ENCODE data around the gene LOC128125822.

LOC128125822 gene

DNA sequence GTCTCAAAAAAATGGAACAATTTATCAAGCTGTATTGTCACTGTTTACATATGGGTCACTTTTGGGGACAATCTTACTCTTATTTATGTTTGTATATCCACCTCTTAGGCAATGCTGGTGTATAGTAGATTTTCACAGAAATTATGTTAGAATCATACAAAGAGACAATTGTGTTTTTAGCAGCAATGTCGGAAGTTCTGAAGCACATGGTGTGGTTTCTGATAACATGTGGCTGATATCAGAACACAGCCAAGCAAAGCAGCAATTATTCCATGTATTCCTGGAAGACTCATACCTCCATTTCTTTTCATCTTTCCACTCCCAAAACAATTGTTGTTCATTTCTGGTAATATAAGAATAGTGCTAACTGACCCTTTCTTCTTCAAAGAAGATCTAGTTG is 17.5 kb upstream of the LOC128125822 start:
- in situ Hi-C loops (cut with HindIII; ENCODE audit: low sequenced_read_pairs) = no loop called here

DNA sequence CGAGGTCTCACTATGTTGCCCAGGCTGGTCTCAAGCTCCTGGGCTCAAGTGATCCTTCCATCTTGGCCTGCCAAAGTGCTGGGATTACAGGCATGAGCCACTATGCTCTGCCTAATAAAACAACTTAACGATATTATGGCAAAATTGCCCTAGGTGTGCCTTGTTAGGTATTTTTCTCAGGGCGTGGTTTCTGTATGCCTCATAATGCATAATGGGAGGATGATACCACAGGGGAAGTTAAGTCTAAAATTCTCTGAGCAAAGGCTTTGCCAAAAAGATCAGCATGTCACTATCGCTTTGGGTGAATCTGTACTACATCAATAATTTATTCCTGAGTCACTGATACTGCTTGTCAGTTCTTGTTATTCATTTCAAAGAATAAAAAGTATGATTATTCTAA is 15.9 kb upstream of the LOC128125822 start:
- in situ Hi-C loops (cut with HindIII; ENCODE audit: low sequenced_read_pairs) = no loop called here

DNA sequence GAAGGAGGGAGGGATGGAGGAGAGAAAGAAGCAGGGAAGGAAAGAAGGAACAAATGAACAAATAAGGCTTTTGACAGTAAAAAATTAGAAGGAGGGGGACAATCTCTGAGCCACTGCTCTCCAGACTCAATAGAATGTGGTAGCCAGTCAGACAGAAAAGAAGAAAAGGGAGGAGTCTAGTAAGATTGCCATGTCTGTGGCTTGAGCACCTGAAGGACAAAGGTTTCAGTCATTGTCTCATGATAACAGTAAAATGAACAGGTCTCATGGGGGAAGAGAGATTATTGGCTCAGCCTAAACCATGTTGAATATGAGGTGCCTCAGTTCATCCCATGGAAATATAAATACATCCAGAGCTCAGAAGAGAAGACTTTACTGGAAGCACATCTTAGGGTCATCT is 14.0 kb upstream of the LOC128125822 start:
- in situ Hi-C loops (cut with HindIII; ENCODE audit: low sequenced_read_pairs) = no loop called here

- in situ Hi-C loops (cut with HindIII; ENCODE audit: low sequenced_read_pairs) = no loop called here
Observed at GRCh38 chr6:63560801-63561287, 11.4 kb upstream of the LOC128125822 start.

GRCh38 chr6:63561288-63561687 is 11.0 kb upstream of the LOC128125822 start:
- in situ Hi-C loops (cut with HindIII; ENCODE audit: low sequenced_read_pairs) = no loop called here

- in situ Hi-C loops (cut with HindIII; ENCODE audit: low sequenced_read_pairs) = no loop called here
Observed at GRCh38 chr6:63563235-63563634, 9.0 kb upstream of the LOC128125822 start.

GRCh38 chr6:63565058-63565726 is 7.1 kb upstream of the LOC128125822 start:
- in situ Hi-C loops (cut with HindIII; ENCODE audit: low sequenced_read_pairs) = no loop called here

- in situ Hi-C loops (cut with HindIII; ENCODE audit: low sequenced_read_pairs) = no loop called here
Observed at GRCh38 chr6:63565727-63566596, 6.3 kb upstream of the LOC128125822 start.

DNA sequence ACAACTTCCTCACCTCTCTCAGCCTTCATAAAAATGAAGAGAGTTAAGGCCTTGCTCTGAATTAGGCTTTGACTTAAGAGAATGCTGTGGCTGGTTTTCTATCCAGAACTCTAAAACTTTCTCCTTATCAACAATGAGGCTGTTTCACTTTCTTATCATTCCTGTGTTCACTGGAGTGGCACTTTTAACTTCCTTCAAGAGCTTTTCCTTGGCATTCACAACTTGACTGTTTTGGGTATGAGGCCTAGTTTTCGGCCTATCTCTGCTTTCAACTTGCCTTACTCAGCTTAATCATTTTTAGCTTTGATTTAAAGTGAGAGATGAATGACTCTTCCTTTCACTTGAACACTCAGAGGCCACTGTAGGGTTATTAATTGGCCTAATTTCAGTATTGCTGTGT is 4.3 kb upstream of the LOC128125822 start:
- in situ Hi-C loops (cut with HindIII; ENCODE audit: low sequenced_read_pairs) = no loop called here

GRCh38 chr6:63571361-63572043 is 778 bp upstream of the LOC128125822 start:
- in situ Hi-C loops (cut with HindIII; ENCODE audit: low sequenced_read_pairs) = no loop called here

GRCh38 chr6:63572747-63573075 is 431 bp downstream of the LOC128125822 start:
- in situ Hi-C loops (cut with HindIII; ENCODE audit: low sequenced_read_pairs) = no loop called here

- in situ Hi-C loops (cut with HindIII; ENCODE audit: low sequenced_read_pairs) = no loop called here
Observed at GRCh38 chr6:63573076-63573898, 1.0 kb downstream of the LOC128125822 start.

GRCh38 chr6:63573899-63574553 is 1.7 kb downstream of the LOC128125822 start:
- in situ Hi-C loops (cut with HindIII; ENCODE audit: low sequenced_read_pairs) = no loop called here

- in situ Hi-C loops (cut with HindIII; ENCODE audit: low sequenced_read_pairs) = no loop called here
Observed at GRCh38 chr6:63574554-63574900, 2.2 kb downstream of the LOC128125822 start.

DNA sequence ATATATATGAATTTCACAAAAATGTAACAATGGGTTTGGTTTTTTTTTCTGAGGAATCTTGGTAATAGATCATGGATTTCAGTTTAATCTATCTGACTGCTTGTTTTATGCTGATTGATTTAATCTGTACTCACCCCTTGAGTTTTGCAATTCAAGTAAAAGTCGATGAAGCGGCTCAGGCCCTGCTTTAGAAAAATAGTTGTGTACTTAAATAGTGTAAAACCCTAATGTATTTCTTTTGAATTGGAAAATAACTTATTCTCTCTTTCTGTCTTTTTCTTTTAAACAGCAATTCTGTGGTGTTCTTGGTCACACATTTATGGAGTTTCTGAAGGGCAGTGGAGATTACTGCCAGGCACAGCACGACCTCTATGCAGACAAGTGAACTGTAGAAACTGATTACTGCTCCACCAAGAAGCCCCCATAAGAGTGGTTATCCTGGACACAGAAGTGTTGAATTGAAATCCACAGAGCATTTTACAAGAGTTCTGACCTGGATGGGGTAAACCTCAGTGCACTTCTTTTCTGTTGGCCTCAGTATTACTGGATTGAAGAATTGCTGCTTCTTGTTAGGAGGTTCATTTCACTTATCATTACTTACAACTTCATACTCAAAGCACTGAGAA is 4.0 kb downstream of the LOC128125822 start:
- in situ Hi-C loops (cut with HindIII; ENCODE audit: low sequenced_read_pairs) = no loop called here

DNA sequence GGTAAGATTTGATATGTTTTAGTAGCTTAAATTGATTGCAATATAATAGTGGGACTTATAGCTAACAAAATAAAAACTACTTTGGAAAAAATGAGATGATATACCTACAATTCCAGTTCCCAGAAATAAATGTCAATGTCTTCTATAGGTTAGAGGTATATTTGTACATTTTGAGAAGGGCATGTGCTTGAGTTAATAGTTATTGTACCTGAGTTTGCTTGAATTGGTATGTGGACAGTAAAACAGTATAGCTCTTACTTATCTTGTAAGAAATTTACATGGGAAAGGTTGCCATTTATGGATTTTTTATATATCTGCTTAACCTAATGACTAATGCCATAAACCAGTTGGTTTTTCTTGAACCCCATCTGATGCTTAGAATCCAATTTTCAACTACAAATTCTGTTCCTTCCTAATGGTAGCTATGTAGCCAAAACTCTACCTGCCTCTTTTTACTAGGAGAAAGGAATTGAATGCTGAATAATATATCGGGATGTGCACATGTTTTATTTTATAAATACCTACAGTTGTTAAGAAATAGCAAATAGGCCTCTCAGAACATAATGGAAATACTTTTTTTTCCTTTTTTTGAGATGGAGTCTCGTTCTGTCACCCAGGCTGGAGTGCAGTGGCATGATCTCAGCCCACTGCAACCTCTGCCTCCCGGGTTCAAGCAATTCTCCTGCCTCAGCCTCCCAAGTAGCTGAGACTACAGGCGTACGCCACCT is 4.9 kb downstream of the LOC128125822 start:
- in situ Hi-C loops (cut with HindIII; ENCODE audit: low sequenced_read_pairs) = no loop called here

DNA sequence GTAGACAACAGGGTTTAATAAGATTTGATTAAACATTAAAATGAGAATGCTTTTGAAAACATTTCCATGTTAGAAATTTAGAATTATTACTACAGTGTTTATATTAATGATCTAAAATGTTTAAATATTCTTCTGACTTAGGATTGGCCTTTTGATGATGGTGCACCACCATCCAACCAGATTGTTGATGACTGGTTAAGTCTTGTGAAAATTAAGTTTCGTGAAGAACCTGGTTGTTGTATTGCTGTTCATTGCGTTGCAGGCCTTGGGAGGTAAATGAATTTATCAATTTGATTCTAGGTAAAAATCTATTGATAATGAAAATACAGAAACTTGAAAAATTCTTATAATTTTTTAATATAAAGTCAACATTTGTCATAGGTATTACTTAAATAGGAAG is 6.5 kb downstream of the LOC128125822 start:
- in situ Hi-C loops (cut with HindIII; ENCODE audit: low sequenced_read_pairs) = no loop called here

- in situ Hi-C loops (cut with HindIII; ENCODE audit: low sequenced_read_pairs) = no loop called here
Observed at GRCh38 chr6:63579937-63580703, 7.8 kb downstream of the LOC128125822 start.

DNA sequence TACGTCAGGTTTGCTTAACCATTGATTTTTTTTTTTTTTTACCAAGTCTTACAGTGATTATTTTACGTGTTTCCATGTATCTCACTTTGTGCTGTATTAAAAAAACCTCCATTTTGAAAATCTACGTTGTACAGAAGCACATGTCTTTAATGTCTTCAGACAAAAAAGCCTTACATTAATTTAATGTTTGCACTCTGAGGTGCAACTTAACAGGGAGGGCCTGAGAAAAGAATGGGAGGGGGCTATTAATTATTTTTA is 8.4 kb downstream of the LOC128125822 start:
- in situ Hi-C loops (cut with HindIII; ENCODE audit: low sequenced_read_pairs) = no loop called here
